Measurements from ENCODE around the gene KAZN.

Gene KAZN

DNA sequence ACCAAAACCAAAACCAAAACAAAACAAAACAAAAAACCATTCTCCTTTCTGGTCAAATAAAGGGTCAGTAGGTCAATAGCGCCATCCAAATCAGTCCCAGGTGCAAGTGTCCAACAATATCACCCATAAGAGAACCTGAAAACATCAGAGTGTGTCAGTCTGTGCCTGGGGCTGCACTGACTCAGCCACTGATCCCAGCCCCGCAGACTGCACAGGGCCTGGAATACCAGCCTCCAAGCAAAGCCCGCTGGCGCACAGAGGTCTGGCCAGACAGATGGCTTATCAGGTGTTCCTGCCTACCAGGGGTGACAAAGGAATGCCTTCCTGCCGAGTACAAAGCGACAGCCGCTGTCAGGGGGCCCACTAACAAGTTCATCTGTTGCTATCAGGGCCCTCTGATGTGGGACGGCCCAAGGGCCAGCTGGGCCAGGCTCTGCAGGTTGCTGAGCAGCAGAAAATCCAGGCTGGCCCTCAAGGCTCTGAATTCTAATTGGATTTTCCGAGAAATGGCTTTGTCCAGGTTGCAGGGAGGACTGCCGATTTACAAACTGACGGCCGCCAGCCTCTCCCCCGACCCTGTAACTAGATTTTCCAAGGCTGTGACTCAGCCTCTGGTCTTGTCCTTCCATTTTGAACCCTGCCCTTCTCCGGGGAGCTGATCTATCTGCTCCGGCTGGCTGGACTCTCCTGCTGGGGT, 541.3 kb downstream of the KAZN start:
- no peak overlapping the region for H3K4me3 ChIP-seq (ENCODE audit: low read depth, low read length)
- DNase-seq (ENCODE audit: low read depth): no peak
- TF ChIP-seq, protein P1, sequence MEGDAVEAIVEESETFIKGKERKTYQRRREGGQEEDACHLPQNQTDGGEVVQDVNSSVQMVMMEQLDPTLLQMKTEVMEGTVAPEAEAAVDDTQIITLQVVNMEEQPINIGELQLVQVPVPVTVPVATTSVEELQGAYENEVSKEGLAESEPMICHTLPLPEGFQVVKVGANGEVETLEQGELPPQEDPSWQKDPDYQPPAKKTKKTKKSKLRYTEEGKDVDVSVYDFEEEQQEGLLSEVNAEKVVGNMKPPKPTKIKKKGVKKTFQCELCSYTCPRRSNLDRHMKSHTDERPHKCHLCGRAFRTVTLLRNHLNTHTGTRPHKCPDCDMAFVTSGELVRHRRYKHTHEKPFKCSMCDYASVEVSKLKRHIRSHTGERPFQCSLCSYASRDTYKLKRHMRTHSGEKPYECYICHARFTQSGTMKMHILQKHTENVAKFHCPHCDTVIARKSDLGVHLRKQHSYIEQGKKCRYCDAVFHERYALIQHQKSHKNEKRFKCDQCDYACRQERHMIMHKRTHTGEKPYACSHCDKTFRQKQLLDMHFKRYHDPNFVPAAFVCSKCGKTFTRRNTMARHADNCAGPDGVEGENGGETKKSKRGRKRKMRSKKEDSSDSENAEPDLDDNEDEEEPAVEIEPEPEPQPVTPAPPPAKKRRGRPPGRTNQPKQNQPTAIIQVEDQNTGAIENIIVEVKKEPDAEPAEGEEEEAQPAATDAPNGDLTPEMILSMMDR (IDR thresholded peaks at IDR 0.05; ENCODE audit: low read depth, low read length, missing control alignments): no peak
- in situ Hi-C loops (cut with HindIII; ENCODE audit: low sequenced_read_pairs): loop anchor here (5.0 to 25.0 kb wide), 3 partner anchors 37 to 297 kb away; partner anchors contain the start of gene CTRC

DNA sequence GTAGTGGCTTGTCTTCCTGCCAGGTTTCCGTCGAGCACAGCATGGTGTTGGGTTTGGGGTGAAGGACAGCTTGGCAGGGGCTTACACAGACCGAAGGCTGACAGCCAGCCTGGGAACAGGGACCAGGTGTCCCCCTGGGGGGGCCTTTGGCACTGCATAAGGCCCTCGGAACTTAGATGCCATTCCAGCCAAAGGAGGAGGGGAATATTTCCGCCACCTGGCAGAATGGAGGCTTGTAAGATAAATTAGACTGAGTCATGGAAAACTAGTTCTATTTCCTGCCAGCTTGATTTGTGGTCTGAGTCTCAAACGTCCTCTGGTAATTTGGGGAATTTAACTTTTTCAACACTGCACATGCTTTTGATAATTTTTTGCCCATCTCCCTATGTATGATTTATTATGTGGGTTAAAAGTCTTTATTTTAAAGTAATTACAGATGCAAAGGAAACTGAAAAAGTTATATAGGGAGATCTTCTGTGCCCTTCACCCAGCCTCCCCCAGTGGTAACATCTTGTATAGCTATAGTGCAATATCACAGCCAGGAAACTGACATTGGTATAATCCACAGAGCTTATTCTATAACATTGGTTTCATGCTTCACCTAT, 543.6 kb downstream of the KAZN start:
- in situ Hi-C loops (cut with HindIII; ENCODE audit: low sequenced_read_pairs): loop anchor here (25.0 kb wide), 2 partner anchors 145 to 295 kb away; partner anchors contain the start of gene CTRC
- no peak overlapping the region for H3K4me3 ChIP-seq (ENCODE audit: low read depth, low read length)
- TF ChIP-seq, protein P1 (IDR thresholded peaks at IDR 0.05; ENCODE audit: low read depth, low read length, missing control alignments): peak; percentile 20
- DNase-seq (ENCODE audit: low read depth): peak; percentile 86

DNA sequence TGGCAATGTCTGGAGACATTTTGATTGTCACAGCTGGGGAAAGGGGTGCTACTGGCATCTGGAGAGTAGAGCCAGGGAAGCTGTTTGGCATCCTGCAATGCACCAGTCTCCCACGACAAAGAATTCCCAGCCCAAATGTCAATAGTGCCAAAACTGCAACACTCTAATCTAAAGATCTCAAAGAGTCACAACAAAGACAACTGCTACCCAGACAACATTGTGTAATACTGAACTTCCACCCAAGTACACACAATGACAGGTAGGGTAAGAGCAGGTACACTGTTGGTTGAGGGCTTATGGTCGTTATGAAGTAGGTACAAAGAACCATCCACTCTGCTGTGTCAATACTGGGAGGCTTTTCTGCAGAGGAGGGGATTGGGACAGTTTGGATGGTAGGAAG, 546.8 kb downstream of the KAZN start:
- DNase-seq (ENCODE audit: low read depth): no peak
- in situ Hi-C loops (cut with HindIII; ENCODE audit: low sequenced_read_pairs): loop anchor here (25.0 kb wide), 2 partner anchors 142 to 292 kb away; partner anchors contain the start of gene CTRC
- H3K4me3 ChIP-seq (ENCODE audit: low read depth, low read length): no peak overlapping the region
- TF ChIP-seq, protein P1 (IDR thresholded peaks at IDR 0.05; ENCODE audit: low read depth, low read length, missing control alignments): no peak

DNA sequence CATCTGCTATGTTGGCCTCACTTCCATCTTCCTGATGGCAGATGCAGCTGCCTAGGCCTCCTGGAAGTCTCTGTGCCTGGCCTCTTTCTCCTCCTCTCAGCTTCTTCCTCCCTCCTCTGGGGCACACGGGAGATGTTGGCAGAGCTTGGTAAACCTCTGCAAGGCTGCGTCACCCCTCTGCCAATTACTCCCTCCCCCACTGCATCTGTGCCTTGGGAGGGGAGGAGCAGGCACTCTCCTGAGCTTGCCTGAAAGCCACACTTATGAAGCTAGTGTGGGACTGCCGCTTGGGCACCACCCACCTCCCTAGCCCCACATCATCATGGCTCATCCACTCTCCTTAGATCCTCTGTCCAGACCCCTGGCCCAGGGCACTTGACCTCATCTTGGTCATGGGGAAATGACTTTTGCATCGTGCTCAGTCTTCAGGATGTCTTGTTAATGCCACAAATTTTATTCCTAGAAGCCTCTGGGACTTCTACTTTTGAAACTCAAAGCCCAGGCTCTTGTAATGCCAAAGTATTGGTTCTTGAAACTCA, 547.7 kb downstream of the KAZN start:
- in situ Hi-C loops (cut with HindIII; ENCODE audit: low sequenced_read_pairs): loop anchor here (25.0 kb wide), 2 partner anchors 141 to 291 kb away; partner anchors contain the start of gene CTRC
- no peak for DNase-seq (ENCODE audit: low read depth)
- H3K4me3 ChIP-seq (ENCODE audit: low read depth, low read length): no peak overlapping the region
- TF ChIP-seq, protein P1 (IDR thresholded peaks at IDR 0.05; ENCODE audit: low read depth, low read length, missing control alignments): no peak

DNA sequence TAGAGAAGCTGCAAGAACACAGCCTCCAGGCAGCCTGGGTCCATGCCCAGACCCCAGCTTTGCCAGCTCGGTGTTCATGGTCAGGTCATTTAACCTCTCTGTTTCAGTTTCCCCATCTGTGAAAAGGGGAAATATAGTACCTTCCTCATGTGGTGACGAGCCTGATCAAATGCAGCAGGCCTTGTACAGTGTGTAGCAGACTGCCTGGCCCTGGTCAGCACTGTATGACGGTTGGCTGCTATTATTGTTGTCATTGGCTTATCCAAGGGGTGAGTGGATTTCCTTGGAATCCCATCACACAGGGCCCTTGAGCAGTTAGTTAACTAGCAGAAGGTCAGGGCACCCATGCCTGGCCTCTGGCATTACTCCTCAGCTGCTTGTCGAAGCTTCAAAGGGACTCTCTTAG, 548.5 kb downstream of the KAZN start:
- no peak for DNase-seq (ENCODE audit: low read depth)
- TF ChIP-seq, protein P1 (IDR thresholded peaks at IDR 0.05; ENCODE audit: low read depth, low read length, missing control alignments): no peak
- H3K4me3 ChIP-seq (ENCODE audit: low read depth, low read length): no peak overlapping the region
- in situ Hi-C loops (cut with HindIII; ENCODE audit: low sequenced_read_pairs): loop anchor here (25.0 kb wide), 2 partner anchors 140 to 290 kb away; partner anchors contain the start of gene CTRC

DNA sequence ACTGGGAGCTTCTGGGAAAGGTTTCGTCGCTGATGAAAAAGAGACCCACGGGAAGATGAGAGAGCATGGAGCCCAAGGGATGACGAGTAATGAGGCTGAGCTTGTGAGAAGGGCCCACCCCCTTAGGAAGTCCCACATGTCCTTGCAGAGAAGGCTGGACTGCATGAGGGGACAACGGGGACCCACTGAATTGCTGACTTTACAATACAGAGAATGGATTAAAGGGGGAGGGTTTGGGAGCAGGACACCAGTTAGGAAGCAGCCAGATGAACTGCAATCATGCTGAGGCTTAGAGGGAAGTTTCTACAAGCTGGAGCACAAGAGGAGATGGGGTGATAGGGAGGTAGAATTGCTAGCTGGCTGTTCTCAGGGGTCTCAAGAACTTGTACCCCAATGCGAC, 549.5 kb downstream of the KAZN start:
- in situ Hi-C loops (cut with HindIII; ENCODE audit: low sequenced_read_pairs): loop anchor here (25.0 kb wide), 2 partner anchors 139 to 289 kb away; partner anchors contain the start of gene CTRC
- no peak for DNase-seq (ENCODE audit: low read depth)
- H3K4me3 ChIP-seq (ENCODE audit: low read depth, low read length): no peak overlapping the region
- TF ChIP-seq, protein P1 (IDR thresholded peaks at IDR 0.05; ENCODE audit: low read depth, low read length, missing control alignments): no peak

All from astrocyte of the cerebellum (primary cell).